OCI-LY1 (cell line): ENCODE measurements around the gene ANKS6.

Source experiments
- H2AFZ ChIP-seq: fragments of 200-600 bp; sonication (generic), shearing (Covaris generic); 2 replicates; pipeline ENCODE4 v1.6.0; 2014; ENCODE audit warnings: antibody characterized with exemption, mild to moderate bottlenecking, low read length
- H3F3A ChIP-seq: fragments of 200-600 bp; sonication (generic), shearing (Covaris generic); 2 replicates; pipeline ENCODE4 v1.6.0; 2014; ENCODE audit warnings: mild to moderate bottlenecking, antibody characterized with exemption, low read length, moderate library complexity; ENCODE audit not compliant: insufficient read depth
- H3K27ac ChIP-seq: fragments of 200-600 bp; sonication (generic); 2 replicates; pipeline ENCODE4 v1.5.1; 2014; ENCODE audit warnings: low read length, mixed run types, mild to moderate bottlenecking, low read depth; ENCODE audit not compliant: poor library complexity, severe bottlenecking
- H3K27me3 ChIP-seq: fragments of 200-600 bp; sonication (generic); 2 replicates; pipeline ENCODE4 v1.6.0; 2014; ENCODE audit warnings: antibody characterized with exemption, mild to moderate bottlenecking, low read length, moderate library complexity; ENCODE audit not compliant: insufficient read depth
- H3K36me3 ChIP-seq: fragments of 200-600 bp; sonication (generic); 2 replicates; pipeline ENCODE4 v1.6.1; 2014; ENCODE audit warnings: mild to moderate bottlenecking, antibody characterized with exemption, low read length, moderate library complexity, mixed read lengths; ENCODE audit not compliant: insufficient read depth
- H3K4me1 ChIP-seq: fragments of 200-600 bp; sonication (generic); 2 replicates; pipeline ENCODE4 v1.5.1; 2014; ENCODE audit warnings: mild to moderate bottlenecking, low read length, moderate library complexity; ENCODE audit not compliant: insufficient read depth, severe bottlenecking
- H3K4me2 ChIP-seq: fragments of 200-600 bp; sonication (generic), shearing (Covaris generic); 2 replicates; pipeline ENCODE4 v1.6.1; 2014; ENCODE audit warnings: low read length
- H3K4me3 ChIP-seq: fragments of 200-600 bp; sonication (generic); 2 replicates; pipeline ENCODE4 v1.5.1; 2014; ENCODE audit warnings: low read length, low read depth, mild to moderate bottlenecking, mixed read lengths; ENCODE audit not compliant: poor library complexity, severe bottlenecking
- H3K79me2 ChIP-seq: fragments of 200-600 bp; shearing (Covaris generic); 2 replicates; pipeline ENCODE4 v1.6.1; 2016; ENCODE audit warnings: mixed run types, low read length, mixed read lengths; ENCODE audit not compliant: insufficient read depth
- H3K9ac ChIP-seq: fragments of 200-600 bp; sonication (generic), shearing (Covaris generic); 2 replicates; pipeline ENCODE4 v1.6.1; 2014; ENCODE audit warnings: mild to moderate bottlenecking, low read length, mixed read lengths
- H3K9me2 ChIP-seq: fragments of 200-600 bp; sonication (generic), shearing (Covaris generic); 2 replicates; pipeline ENCODE4 v1.6.1; 2014; ENCODE audit warnings: low read depth, mild to moderate bottlenecking, low read length, mixed read lengths
- H3K9me3 ChIP-seq: fragments of 200-600 bp; shearing (Covaris generic); 2 replicates; pipeline ENCODE4 v1.6.1; 2014; ENCODE audit warnings: low read length, mixed read lengths
- H4K20me1 ChIP-seq: fragments of 200-600 bp; sonication (generic), shearing (Covaris generic); 2 replicates; pipeline ENCODE4 v1.6.0; 2016; ENCODE audit warnings: mild to moderate bottlenecking, low read length; ENCODE audit not compliant: insufficient read depth
- CTCF ChIP-seq: fragments of 200-600 bp; sonication (generic), shearing (Covaris generic); IDR thresholded peaks from 2 replicates; pipeline ENCODE4 v1.5.1; 2017; ENCODE audit warnings: mild to moderate bottlenecking, antibody characterized with exemption, low read length, moderate library complexity, mixed read lengths
- EZH2 ChIP-seq: fragments of 200-600 bp; sonication (generic), shearing (Covaris generic); IDR thresholded peaks from 2 replicates; pipeline ENCODE4 v1.8.0; 2017; ENCODE audit warnings: borderline replicate concordance, mixed run types, mild to moderate bottlenecking, antibody characterized with exemption, low read length, moderate library complexity, mixed read lengths

ANKS6 gene

GRCh38 chr9:98839724-98840123 lies 43.4 kb upstream of the ANKS6 start:
- Histone ChIP-seq H3K4me3 (no peak overlapping the region), H3K9me2 (no peaks in the 10 kb centered on the region), H3K36me3 (peaks cover 14% of the 10 kb centered on the region; the same call in 1 of the 2 replicates), H3K27ac (no peak overlapping the region), H3K27me3 (no peaks in the 10 kb centered on the region), H3K4me2 (no peak overlapping the region), H4K20me1 (no peaks in the 10 kb centered on the region), H3K79me2 (no peaks in the 10 kb centered on the region), H3K9me3 (no peaks in the 10 kb centered on the region), H2AFZ (no peak overlapping the region), H3K4me1 (no peaks in the 10 kb centered on the region), H3F3A (no peaks in the 10 kb centered on the region), H3K9ac (no peak overlapping the region)
- TF ChIP-seq EZH2, result no peak
- TF ChIP-seq CTCF, result no peak

- Histone ChIP-seq H3K9me3 (no peaks in the 10 kb centered on the region), H3K4me3 (no peak overlapping the region), H3K4me2 (no peak overlapping the region), H3K9ac (no peak overlapping the region), H3K36me3 (peaks cover 8% of the 10 kb centered on the region; the same call in 1 of the 2 replicates), H2AFZ (no peak overlapping the region), H3K27ac (no peak overlapping the region), H3F3A (no peaks in the 10 kb centered on the region), H3K4me1 (no peaks in the 10 kb centered on the region), H3K9me2 (no peaks in the 10 kb centered on the region), H4K20me1 (no peaks in the 10 kb centered on the region), H3K27me3 (no peaks in the 10 kb centered on the region), H3K79me2 (no peaks in the 10 kb centered on the region)
- TF ChIP-seq CTCF (no peak), EZH2 (no peak)
Measured at GRCh38 chr9:98838868-98839565, 42.7 kb upstream of the ANKS6 start.

- Histone ChIP-seq H3K4me1 (no peaks in the 10 kb centered on the region), H3K4me2 (no peak overlapping the region), H3K9ac (no peak overlapping the region), H3K27me3 (no peaks in the 10 kb centered on the region), H3K9me3 (no peaks in the 10 kb centered on the region), H3K27ac (no peak overlapping the region), H3F3A (no peaks in the 10 kb centered on the region), H3K4me3 (no peak overlapping the region), H3K79me2 (no peaks in the 10 kb centered on the region), H4K20me1 (no peaks in the 10 kb centered on the region), H3K9me2 (no peaks in the 10 kb centered on the region), H2AFZ (no peak overlapping the region), H3K36me3 (peaks cover 8% of the 10 kb centered on the region; the same call in 1 of the 2 replicates)
- TF ChIP-seq EZH2 (no peak), CTCF (no peak)
Measured at GRCh38 chr9:98838155-98838867, 42.0 kb upstream of the ANKS6 start.
